PC-9 (cell line): Measurements from ENCODE around the gene ATG3. TPM values are rescaled to one million over a fixed set of nuclear protein-coding genes. Genes with fewer than 3 reads are reported as not detected.
A peak's percentile ranks its signal among the peaks of the same experiment; 100 is the strongest.

ENCODE experiments used
- BruUV-seq: library from RNA; stranded (reverse); fragments of 400-500 nt; replicated peaks from 2 replicates; lab custom pipeline; 2021; lab: Mats Ljungman, UMichigan
- CTCF ChIA-PET: fragments of 300-600 bp; sonication (Branson Sonifier 250); formaldehyde crosslinking; loops from one replicate; lab custom pipeline; 2022; ENCODE audit warnings: antibody characterized with exemption; lab: Charles Lee
- POLR2A ChIA-PET: fragments of 300-600 bp; sonication (Branson Sonifier 250); formaldehyde crosslinking; loops from one replicate; lab custom pipeline; 2022; ENCODE audit warnings: antibody characterized with exemption; ENCODE audit not compliant: unreplicated experiment; lab: Charles Lee
- DNase-seq, 2 experiments: peaks; one replicate each; pipeline versions ENCODE4 v3.0.0 to v3.0.0-alpha.2; 2015 to 2022; ENCODE audit warnings: mixed read lengths in 1 of 2
- H2AFZ ChIP-seq: fragments of 200-600 bp; sonication (generic); 2 replicates; pipeline ENCODE4 v1.8.1; 2017; ENCODE audit warnings: antibody characterized with exemption
- H3F3A ChIP-seq: fragments of 200-600 bp; sonication (generic); 2 replicates; pipeline ENCODE4 v1.8.1; 2017; ENCODE audit warnings: antibody characterized with exemption, mild to moderate bottlenecking, low read depth; ENCODE audit not compliant: insufficient read depth
- H3K27ac ChIP-seq: fragments of 200-600 bp; sonication (generic); 2 replicates; pipeline ENCODE4 v1.6.1; 2016; ENCODE audit warnings: mixed run types
- H3K27me3 ChIP-seq: fragments of 200-600 bp; sonication (generic); 2 replicates; pipeline ENCODE4 v1.6.1; 2016; ENCODE audit warnings: low read depth, mixed run types; ENCODE audit not compliant: insufficient read depth
- H3K36me3 ChIP-seq: fragments of 200-600 bp; sonication (generic); 2 replicates; pipeline ENCODE4 v1.6.1; 2016; ENCODE audit warnings: low read depth, mixed run types
- H3K4me1 ChIP-seq: fragments of 200-600 bp; sonication (generic); replicated peaks from 2 replicates; pipeline ENCODE4 v1.6.1; 2016; ENCODE audit warnings: mixed run types; ENCODE audit not compliant: insufficient read depth
- H3K4me2 ChIP-seq: fragments of 200-600 bp; sonication (generic); 2 replicates; pipeline ENCODE4 v1.6.1; 2017; ENCODE audit warnings: mixed run types
- H3K4me3 ChIP-seq: fragments of 200-600 bp; sonication (generic); 2 replicates; pipeline ENCODE4 v1.6.1; 2016; ENCODE audit warnings: mixed run types
- H3K79me2 ChIP-seq: fragments of 200-600 bp; sonication (generic); 2 replicates; pipeline ENCODE4 v1.6.1; 2017; ENCODE audit warnings: low read depth, mixed run types
- H3K9me2 ChIP-seq: fragments of 200-600 bp; sonication (generic); 2 replicates; pipeline ENCODE4 v1.8.1; 2017; ENCODE audit warnings: mild to moderate bottlenecking; ENCODE audit not compliant: insufficient read depth
- H3K9me3 ChIP-seq: fragments of 200-600 bp; sonication (generic); 2 replicates; pipeline ENCODE4 v1.8.1; 2016; ENCODE audit warnings: low read depth; ENCODE audit not compliant: insufficient read depth
- H4K20me1 ChIP-seq: fragments of 200-600 bp; sonication (generic); 2 replicates; pipeline ENCODE4 v1.8.1; 2017; ENCODE audit not compliant: insufficient read depth
- EZH2 ChIP-seq: fragments of 200-600 bp; sonication (generic); IDR thresholded peaks from 2 replicates; pipeline ENCODE4 v1.8.0; 2017; ENCODE audit warnings: antibody characterized with exemption, low read depth
- intact Hi-C: fragments of 100-400 bp; cut with micrococcal nuclease; formaldehyde crosslinking; loops from one replicate; pipeline ENCODE4 v1.10.0; 2022; ENCODE audit not compliant: unreplicated experiment
- total RNA-seq: library from RNA; stranded (reverse); gene quantifications from 2 replicates; pipeline ENCODE4 v1.2.3, GENCODE V29; 2021
- TF ChIP-seq, protein P1 (sequence below): fragments of 200-600 bp; sonication (generic); conservative IDR thresholded peaks from 2 replicates; pipeline ENCODE4 v1.6.1; 2017; ENCODE audit warnings: mixed run types, antibody characterized with exemption, mild to moderate bottlenecking, moderate library complexity

Gene ATG3
- total RNA-seq, 1 experiment from 2014 or later, result 68.9 TPM

DNA sequence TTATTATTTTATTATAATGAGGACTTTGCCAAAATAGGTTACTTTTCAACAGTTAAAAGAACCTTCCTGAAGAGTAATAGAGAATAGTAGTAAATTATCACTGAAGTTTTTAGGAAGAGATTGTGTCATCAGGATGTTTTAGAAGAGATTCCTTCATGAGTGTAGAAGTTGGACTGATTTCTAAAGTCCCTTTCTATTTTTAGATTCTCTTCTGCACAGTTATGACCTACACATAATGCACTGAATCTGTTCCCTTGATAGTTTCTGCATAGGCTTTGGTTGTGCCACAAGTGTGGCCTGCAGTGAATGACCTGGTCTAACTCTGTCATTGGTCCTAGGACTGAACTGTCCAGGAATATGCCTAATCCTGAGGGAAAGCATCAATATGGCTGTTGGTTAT, 24.0 kb upstream of the ATG3 start:
- Histone ChIP-seq H3K27ac (no peak overlapping the region), H2AFZ (no peak overlapping the region), H3K79me2 (no peaks in the 10 kb centered on the region), H3K4me1 (no peaks in the 10 kb centered on the region), H3K4me3 (no peak overlapping the region), H3K36me3 (peaks cover 7% of the 10 kb centered on the region), H3K27me3 (no peaks in the 10 kb centered on the region), H3K9me3 (no peaks in the 10 kb centered on the region), H4K20me1 (no peaks in the 10 kb centered on the region), H3K4me2 (no peak overlapping the region), H3F3A (no peaks in the 10 kb centered on the region), H3K9me2 (no peaks in the 10 kb centered on the region)
- CTCF ChIA-PET, result interaction anchor here (0.6 kb wide), 1 partner anchor 616 kb away, joined by 3 read pairs; no protein-coding TSS in a partner anchor
- no TSS peak for BruUV-seq
- POLR2A ChIA-PET, result no interaction called here
- no peak for TF ChIP-seq EZH2
- TF ChIP-seq, protein P1, sequence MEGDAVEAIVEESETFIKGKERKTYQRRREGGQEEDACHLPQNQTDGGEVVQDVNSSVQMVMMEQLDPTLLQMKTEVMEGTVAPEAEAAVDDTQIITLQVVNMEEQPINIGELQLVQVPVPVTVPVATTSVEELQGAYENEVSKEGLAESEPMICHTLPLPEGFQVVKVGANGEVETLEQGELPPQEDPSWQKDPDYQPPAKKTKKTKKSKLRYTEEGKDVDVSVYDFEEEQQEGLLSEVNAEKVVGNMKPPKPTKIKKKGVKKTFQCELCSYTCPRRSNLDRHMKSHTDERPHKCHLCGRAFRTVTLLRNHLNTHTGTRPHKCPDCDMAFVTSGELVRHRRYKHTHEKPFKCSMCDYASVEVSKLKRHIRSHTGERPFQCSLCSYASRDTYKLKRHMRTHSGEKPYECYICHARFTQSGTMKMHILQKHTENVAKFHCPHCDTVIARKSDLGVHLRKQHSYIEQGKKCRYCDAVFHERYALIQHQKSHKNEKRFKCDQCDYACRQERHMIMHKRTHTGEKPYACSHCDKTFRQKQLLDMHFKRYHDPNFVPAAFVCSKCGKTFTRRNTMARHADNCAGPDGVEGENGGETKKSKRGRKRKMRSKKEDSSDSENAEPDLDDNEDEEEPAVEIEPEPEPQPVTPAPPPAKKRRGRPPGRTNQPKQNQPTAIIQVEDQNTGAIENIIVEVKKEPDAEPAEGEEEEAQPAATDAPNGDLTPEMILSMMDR, result no peak
- intact Hi-C loops, result no loop called here
- DNase-seq, result no peak

DNA sequence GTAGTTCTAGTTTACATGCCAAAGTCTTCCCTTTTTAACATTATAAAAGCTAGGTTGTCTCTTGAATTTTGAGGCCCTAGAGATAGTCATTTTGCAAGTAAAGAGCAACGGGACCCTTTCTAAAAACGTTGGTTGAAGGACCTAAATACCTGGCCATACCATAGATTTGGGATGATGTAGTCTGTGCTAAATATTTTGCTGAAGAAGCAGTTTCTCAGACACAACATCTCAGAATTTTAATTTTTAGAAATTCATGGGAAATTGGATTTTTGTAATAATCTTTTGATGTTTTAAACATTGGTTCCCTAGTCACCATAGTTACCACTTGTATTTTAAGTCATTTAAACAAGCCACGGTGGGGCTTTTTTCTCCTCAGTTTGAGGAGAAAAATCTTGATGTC, 21.3 kb upstream of the ATG3 start:
- TF ChIP-seq, protein P1, result no peak
- no peak for TF ChIP-seq EZH2
- ChIA-PET CTCF (interaction anchor here (0.9 kb wide), 1 partner anchor 396 kb away, joined by 4 read pairs; no protein-coding TSS in a partner anchor), POLR2A (interaction anchor here (0.5 to 0.7 kb wide), 3 partner anchors 58 to 672 kb away, joined by 3 to 8 read pairs (median 5); no protein-coding TSS in a partner anchor)
- Histone ChIP-seq H3K9me3 (no peaks in the 10 kb centered on the region), H2AFZ (no peak overlapping the region), H3K9me2 (no peaks in the 10 kb centered on the region), H3F3A (no peaks in the 10 kb centered on the region), H3K4me1 (no peaks in the 10 kb centered on the region), H3K36me3 (peaks cover 7% of the 10 kb centered on the region), H3K4me2 (no peak overlapping the region), H3K27me3 (no peaks in the 10 kb centered on the region), H3K27ac (no peak overlapping the region), H3K79me2 (no peaks in the 10 kb centered on the region), H4K20me1 (no peaks in the 10 kb centered on the region), H3K4me3 (no peak overlapping the region)
- no peak for DNase-seq
- no TSS peak for BruUV-seq
- intact Hi-C loops, result loop anchor here (2.0 to 5.0 kb wide), 3 partner anchors 409 to 1044 kb away; partner anchors contain the start of gene GTPBP8

DNA sequence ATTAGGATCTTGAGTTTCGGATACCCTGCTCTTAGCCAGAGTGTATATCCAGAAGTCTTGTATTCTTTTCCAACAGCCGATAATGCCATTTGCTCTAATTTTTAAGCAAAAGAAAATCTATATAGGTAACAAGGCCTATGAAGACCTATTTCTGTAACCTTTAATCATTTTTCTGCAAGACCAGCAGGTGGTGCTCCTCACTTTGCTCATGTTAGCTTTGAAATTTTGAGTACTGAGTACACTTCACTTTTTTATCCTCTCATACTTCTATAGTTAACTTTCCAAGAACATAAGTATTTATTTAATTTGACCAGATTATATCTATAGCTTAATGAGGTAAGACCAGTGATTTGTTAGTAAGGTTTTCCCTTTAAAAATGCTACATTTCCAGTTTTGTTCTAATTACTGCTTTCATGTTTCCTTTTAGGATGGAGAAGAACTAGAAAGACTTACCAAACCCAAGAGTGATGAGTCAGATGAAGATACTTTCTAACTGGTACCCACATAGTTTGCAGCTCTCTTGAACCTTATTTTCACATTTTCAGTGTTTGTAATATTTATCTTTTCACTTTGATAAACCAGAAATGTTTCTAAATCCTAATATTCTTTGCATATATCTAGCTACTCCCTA, 20.6 kb upstream of the ATG3 start:
- peak; percentile 47 to 55 for DNase-seq
- peaks cover 7% of the 10 kb centered on the region for H3K36me3 ChIP-seq
- TF ChIP-seq EZH2, result no peak
- TF ChIP-seq, protein P1, result peak; percentile 83
- intact Hi-C loops, result loop anchor here (1.0 to 5.0 kb wide), 7 partner anchors 59 to 1044 kb away; partner anchors contain the start of genes CCDC80 and GTPBP8
- H3K27me3 ChIP-seq, result no peaks in the 10 kb centered on the region
- no peaks in the 10 kb centered on the region for H3K9me3 ChIP-seq
- no peak overlapping the region for H3K4me2 ChIP-seq
- no peak overlapping the region for H3K27ac ChIP-seq
- H3F3A ChIP-seq, result no peaks in the 10 kb centered on the region
- H3K4me1 ChIP-seq, result no peaks in the 10 kb centered on the region
- no peaks in the 10 kb centered on the region for H3K9me2 ChIP-seq
- H3K79me2 ChIP-seq, result no peaks in the 10 kb centered on the region
- no peak overlapping the region for H3K4me3 ChIP-seq
- BruUV-seq, result no TSS peak
- POLR2A ChIA-PET, result interaction anchor here (0.5 to 0.7 kb wide), 4 partner anchors 20 to 673 kb away, joined by 3 to 13 read pairs (median 6); no protein-coding TSS in a partner anchor
- CTCF ChIA-PET, result interaction anchor here (0.9 to 1.7 kb wide), 5 partner anchors 13 to 397 kb away, joined by 3 to 6 read pairs (median 4); no protein-coding TSS in a partner anchor
- no peaks in the 10 kb centered on the region for H4K20me1 ChIP-seq
- H2AFZ ChIP-seq, result no peak overlapping the region
